Neuronal stem cell (in vitro differentiated cells): ENCODE data around the gene SH3GL1.

Experiments
- DNase-seq: peaks from one replicate; pipeline ENCODE4 v3.0.0-alpha.2; 2013; ENCODE audit warnings: low spot score
- H2AFZ ChIP-seq: one replicate; pipeline ENCODE4 v1.6.1; 2013; ENCODE audit warnings: mild to moderate bottlenecking, low read length, inconsistent platforms
- H2AK5ac ChIP-seq: 2 replicates; pipeline ENCODE4 v1.6.1; 2013; ENCODE audit warnings: low read depth, mild to moderate bottlenecking, inconsistent platforms, low read length, moderate library complexity, mixed read lengths
- H2BK120ac ChIP-seq: 2 replicates; pipeline ENCODE4 v1.6.1; 2013; ENCODE audit warnings: low read depth, mild to moderate bottlenecking, inconsistent platforms, low read length, moderate library complexity, mixed read lengths
- H2BK12ac ChIP-seq: one replicate; pipeline ENCODE4 v1.6.1; 2013; ENCODE audit warnings: low read length, inconsistent platforms
- H2BK15ac ChIP-seq: 2 replicates; pipeline ENCODE4 v1.6.1; 2013; ENCODE audit warnings: mild to moderate bottlenecking, low read length, inconsistent platforms, mixed read lengths
- H2BK5ac ChIP-seq: one replicate; pipeline ENCODE4 v1.6.1; 2013; ENCODE audit warnings: inconsistent platforms, mild to moderate bottlenecking, low read length, moderate library complexity
- H3K14ac ChIP-seq: one replicate; pipeline ENCODE4 v1.6.1; 2013; ENCODE audit warnings: low read length, inconsistent platforms
- H3K18ac ChIP-seq: 2 replicates; pipeline ENCODE4 v1.6.1; 2013; ENCODE audit warnings: low read length, inconsistent platforms
- H3K23ac ChIP-seq: 2 replicates; pipeline ENCODE4 v1.6.1; 2013; ENCODE audit warnings: low read depth, mild to moderate bottlenecking, mixed read lengths, low read length, inconsistent platforms; ENCODE audit not compliant: poor library complexity
- H3K27ac ChIP-seq: replicated peaks from 3 replicates; pipeline ENCODE4 v1.5.1; 2013; ENCODE audit warnings: low read length, inconsistent platforms
- H3K27me3 ChIP-seq, 3 experiments: 2 replicates each; pipeline ENCODE4 v1.6.1; 2013; ENCODE audit warnings: low read length in 3 of 3, mild to moderate bottlenecking in 2 of 3, inconsistent platforms in 1 of 3, low read depth in 1 of 3, mixed read lengths in 1 of 3, moderate library complexity in 1 of 3; ENCODE audit not compliant: control insufficient read depth in 3 of 3, insufficient read depth in 3 of 3
- H3K36me3 ChIP-seq, 2 donors: replicated peaks in 1 of 2; 2 replicates each; pipeline ENCODE4 v1.6.1; 2013; ENCODE audit warnings: low read length in 2 of 2; ENCODE audit not compliant: control insufficient read depth in 2 of 2, insufficient read depth in 2 of 2
- H3K4ac ChIP-seq: 2 replicates; pipeline ENCODE4 v1.6.1; 2013; ENCODE audit warnings: inconsistent platforms, mild to moderate bottlenecking, low read length, moderate library complexity
- H3K4me1 ChIP-seq, 2 donors: 1 replicate in 1 of 2; 2 replicates in 1 of 2; pipeline ENCODE4 v1.6.1; 2013; ENCODE audit warnings: low read length in 2 of 2, low read depth in 1 of 2; ENCODE audit not compliant: control insufficient read depth in 2 of 2, insufficient read depth in 1 of 2
- H3K4me2 ChIP-seq: one replicate; pipeline ENCODE4 v1.6.1; 2013; ENCODE audit warnings: mild to moderate bottlenecking, low read length, inconsistent platforms; ENCODE audit not compliant: insufficient read depth, poor library complexity, severe bottlenecking
- H3K4me3 ChIP-seq, 2 donors: 2 replicates each; pipeline ENCODE4 v1.5.1; 2013; ENCODE audit warnings: low read length in 2 of 2, mild to moderate bottlenecking in 2 of 2, inconsistent platforms in 1 of 2, moderate library complexity in 1 of 2
- H3K79me1 ChIP-seq: one replicate; pipeline ENCODE4 v1.6.1; 2013; ENCODE audit warnings: low read depth, mild to moderate bottlenecking, inconsistent platforms, low read length, moderate library complexity
- H3K9ac ChIP-seq: one replicate; pipeline ENCODE4 v1.6.1; 2013; ENCODE audit warnings: mild to moderate bottlenecking, low read depth, low read length, inconsistent platforms; ENCODE audit not compliant: poor library complexity
- H3K9me3 ChIP-seq, 2 donors: replicated peaks in 1 of 2; 2 replicates each; pipeline versions ENCODE3 to v1.6.1; 2013; ENCODE audit warnings: low read length in 2 of 2, mild to moderate bottlenecking in 2 of 2, inconsistent platforms in 1 of 2, low read depth in 1 of 2, mixed read lengths in 1 of 2, moderate library complexity in 1 of 2; ENCODE audit not compliant: control insufficient read depth in 2 of 2, insufficient read depth in 1 of 2
- H4K8ac ChIP-seq: one replicate; pipeline ENCODE4 v1.6.1; 2013; ENCODE audit warnings: low read depth, mild to moderate bottlenecking, inconsistent platforms, low read length, moderate library complexity
- H4K91ac ChIP-seq: one replicate; pipeline ENCODE4 v1.6.1; 2013; ENCODE audit warnings: low read length, low read depth, mild to moderate bottlenecking, inconsistent platforms; ENCODE audit not compliant: poor library complexity
- WGBS, 2 donors: extraction: QIAGEN DNeasy Blood & Tissue Kit; methylation state at CpG; one replicate each; pipeline ENCODE4 v1.1.7; 2013; ENCODE audit warnings: missing lambda C conversion rate in 2 of 2, mixed read lengths in 1 of 2; ENCODE audit not compliant: insufficient read length in 2 of 2, insufficient replicate concordance in 1 of 2; ENCODE audit errors: extremely low coverage in 2 of 2; 5-methylcytosine and 5-hydroxymethylcytosine counted together

Gene SH3GL1

GRCh38 chr19:4431808-4432674 is 31.7 kb upstream of the SH3GL1 start:
- Histone ChIP-seq H3K4me2 (no peak overlapping the region), H2BK120ac (no peak overlapping the region), H3K9ac (no peak overlapping the region), H3K4ac (no peak overlapping the region), H4K91ac (no peak overlapping the region), H3K4me3 (no peak overlapping the region), H3K27ac (no peak overlapping the region), H3K4me1 (no peaks in the 10 kb centered on the region), H2AK5ac (no peak overlapping the region), H2BK12ac (no peak overlapping the region), H2AFZ (no peak overlapping the region), H3K18ac (no peak overlapping the region), H4K8ac (no peak overlapping the region), H3K14ac (no peak overlapping the region), H3K9me3 (peaks cover 0 to 5% of the 10 kb centered on the region in 2 donors), H3K79me1 (peaks cover 16% of the 10 kb centered on the region), H2BK15ac (no peak overlapping the region), H3K27me3 (no peaks in the 10 kb centered on the region), H3K36me3 (peaks cover 74 to 89% of the 10 kb centered on the region in 2 donors), H3K23ac (no peak overlapping the region), H2BK5ac (no peak overlapping the region)
- WGBS, 2 donors: no CpG with 5 or more reads among the region's 26 CpGs
- DNase-seq: no peak

GRCh38 chr19:4431296-4431695 is 30.9 kb upstream of the SH3GL1 start:
- Histone ChIP-seq H3K27me3 (no peaks in the 10 kb centered on the region), H2BK120ac (no peak overlapping the region), H2AFZ (no peak overlapping the region), H3K36me3 (peaks cover 69 to 88% of the 10 kb centered on the region in 2 donors), H3K27ac (no peak overlapping the region), H4K8ac (no peak overlapping the region), H2AK5ac (no peak overlapping the region), H3K4me3 (no peak overlapping the region), H3K9me3 (peaks cover 0 to 5% of the 10 kb centered on the region in 2 donors), H3K18ac (no peak overlapping the region), H3K79me1 (peaks cover 16% of the 10 kb centered on the region), H3K4me2 (no peak overlapping the region), H4K91ac (no peak overlapping the region), H3K9ac (no peak overlapping the region), H3K4ac (no peak overlapping the region), H2BK12ac (no peak overlapping the region), H3K14ac (no peak overlapping the region), H3K4me1 (no peaks in the 10 kb centered on the region), H2BK5ac (no peak overlapping the region), H2BK15ac (no peak overlapping the region), H3K23ac (no peak overlapping the region)
- DNase-seq: no peak
- WGBS, 2 donors: no CpG with 5 or more reads among the region's 9 CpGs

DNA sequence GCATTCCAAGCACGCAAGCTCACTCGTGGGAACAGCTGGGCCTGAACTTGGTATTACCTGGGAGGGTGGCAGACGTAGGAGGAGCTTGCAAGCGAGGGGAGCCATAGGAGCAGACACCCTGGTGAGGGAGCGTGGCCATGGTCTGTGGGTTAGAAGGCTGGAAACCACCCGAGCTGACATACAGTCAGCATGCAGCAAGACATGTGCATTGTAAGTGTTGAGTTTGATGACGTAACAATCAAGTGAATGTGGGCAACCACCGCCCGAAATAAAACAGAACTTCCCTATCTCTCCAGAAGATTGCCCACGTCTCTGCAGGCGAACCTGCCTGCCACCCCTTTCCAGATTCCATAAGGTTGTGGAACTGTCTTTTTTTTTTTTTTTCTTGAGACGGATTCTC is 30.4 kb upstream of the SH3GL1 start:
- DNase-seq: no peak
- no CpG with 5 or more reads among the region's 12 CpGs for WGBS, 2 donors
- H3K27ac ChIP-seq: no peak overlapping the region
- H3K4me1 ChIP-seq: no peaks in the 10 kb centered on the region
- peaks cover 14% of the 10 kb centered on the region for H3K79me1 ChIP-seq
- no peak overlapping the region for H3K14ac ChIP-seq
- H3K18ac ChIP-seq: no peak overlapping the region
- no peak overlapping the region for H2AK5ac ChIP-seq
- no peak overlapping the region for H2BK120ac ChIP-seq
- H3K4me2 ChIP-seq: no peak overlapping the region
- no peak overlapping the region for H2BK15ac ChIP-seq
- no peaks in the 10 kb centered on the region for H3K27me3 ChIP-seq
- no peak overlapping the region for H4K91ac ChIP-seq
- no peak overlapping the region for H4K8ac ChIP-seq
- H2BK5ac ChIP-seq: no peak overlapping the region
- H2BK12ac ChIP-seq: no peak overlapping the region
- no peak overlapping the region for H3K23ac ChIP-seq
- H2AFZ ChIP-seq: no peak overlapping the region
- no peak overlapping the region for H3K4ac ChIP-seq
- H3K4me3 ChIP-seq: no peak overlapping the region
- peaks cover 66 to 87% of the 10 kb centered on the region in 2 donors for H3K36me3 ChIP-seq
- peaks cover 0 to 5% of the 10 kb centered on the region in 2 donors for H3K9me3 ChIP-seq
- no peak overlapping the region for H3K9ac ChIP-seq

DNA sequence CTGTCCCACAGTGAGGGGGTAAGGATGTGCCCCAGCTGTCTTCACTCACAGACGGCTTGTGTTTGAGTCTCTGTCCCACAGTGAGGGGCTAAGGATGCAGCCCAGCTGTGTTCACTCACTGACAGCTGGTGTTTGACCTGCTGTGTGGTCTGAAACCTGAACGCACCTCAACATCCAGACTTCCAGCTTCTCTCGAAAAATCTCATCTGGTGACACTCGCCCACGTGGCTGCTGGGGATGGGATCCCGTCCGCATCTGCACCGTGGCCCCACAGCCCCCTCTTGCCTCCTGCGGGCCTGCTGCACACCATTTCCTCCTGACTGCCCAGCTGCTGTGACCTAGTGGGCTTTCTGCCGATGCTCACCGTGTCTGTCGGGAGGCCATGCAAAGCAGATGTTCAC is 29.4 kb upstream of the SH3GL1 start:
- Histone ChIP-seq H2BK12ac (no peak overlapping the region), H3K79me1 (peaks cover 8% of the 10 kb centered on the region), H3K4ac (no peak overlapping the region), H3K9ac (no peak overlapping the region), H3K4me2 (no peak overlapping the region), H3K23ac (no peak overlapping the region), H2AK5ac (no peak overlapping the region), H3K18ac (no peak overlapping the region), H3K36me3 (peaks cover 65 to 87% of the 10 kb centered on the region in 2 donors), H3K27me3 (no peaks in the 10 kb centered on the region), H2BK5ac (peak overlapping the region; percentile 13), H3K4me1 (no peaks in the 10 kb centered on the region), H2BK15ac (no peak overlapping the region), H3K4me3 (no peak overlapping the region), H3K9me3 (peaks cover 0 to 5% of the 10 kb centered on the region in 2 donors), H4K8ac (no peak overlapping the region), H4K91ac (no peak overlapping the region), H3K14ac (no peak overlapping the region), H2AFZ (no peak overlapping the region), H3K27ac (no peak overlapping the region), H2BK120ac (no peak overlapping the region)
- no CpG with 5 or more reads among the region's 12 CpGs for WGBS, 2 donors
- no peak for DNase-seq
